Erythroblast (primary cell): ENCODE data around the gene C10orf143.

ENCODE experiments used
- GATA1 ChIP-seq: IDR thresholded peaks from 2 replicates; pipeline ENCODE4 v1.6.1; 2011; ENCODE audit warnings: low read depth, mild to moderate bottlenecking, control low read depth, low read length, moderate library complexity
- POLR2A ChIP-seq: IDR thresholded peaks from 2 replicates; pipeline ENCODE4 v1.6.1; 2011; ENCODE audit warnings: mild to moderate bottlenecking, low read length

GRCh38 chr10:130036296-130037065 is 74.1 kb downstream of the C10orf143 start:
- TF ChIP-seq POLR2A (no peak), GATA1 (no peak)
